Omental fat pad (tissue), 4 donors: Measurements from ENCODE around the gene ADK. TPM values are rescaled to one million over a fixed set of nuclear protein-coding genes. Genes with fewer than 3 reads are reported as not detected.

Experiments used
- ATAC-seq: fragments of 150-250 bp; one replicate; pipeline ENCODE4 v1.9.1; 2016; ENCODE audit warnings: mild to moderate bottlenecking, moderate library complexity; ENCODE audit not compliant: low FRiP score
- DNase-seq: peaks from one replicate; pipeline ENCODE4 v3.0.0-alpha.2; 2019; ENCODE audit warnings: low spot score
- total RNA-seq, 4 donors: library from RNA; depleted of rRNA; stranded (reverse); fragments of >200 nt; gene quantifications; one replicate each; pipeline ENCODE4 v1.1.0, GENCODE V29; 2016
- TF ChIP-seq, protein P1 (sequence below), 3 donors: fragments of 450-650 bp; IDR thresholded peaks; one replicate each; pipeline ENCODE4 v1.5.1; 2016 to 2017; ENCODE audit warnings: antibody characterized with exemption in 3 of 3, mild to moderate bottlenecking in 3 of 3, moderate library complexity in 2 of 3

The ADK gene
- total RNA-seq, 4 donors from 2014 or later = 19.4 to 23.3 (median 22.0) TPM

DNA sequence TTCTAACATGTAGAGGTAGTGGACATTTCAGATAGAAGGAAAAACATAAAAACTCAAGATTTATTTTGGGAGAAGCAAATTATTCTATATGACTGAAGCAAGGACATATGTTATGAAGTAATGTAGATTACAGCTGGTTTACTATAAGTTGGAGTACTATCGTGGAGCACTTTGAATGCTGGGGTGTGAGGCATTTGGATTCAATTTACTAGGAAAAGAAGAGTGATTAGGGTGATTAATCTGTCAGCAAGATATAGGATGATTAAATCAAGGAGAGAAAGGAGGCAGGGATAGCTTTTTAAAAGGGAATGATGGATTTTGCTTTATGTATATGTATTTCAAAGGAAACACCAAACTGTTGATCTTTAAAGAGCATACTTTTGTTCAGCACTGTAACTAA, 356.9 kb downstream of the ADK start:
- ATAC-seq = no peak
- TF ChIP-seq, protein P1, sequence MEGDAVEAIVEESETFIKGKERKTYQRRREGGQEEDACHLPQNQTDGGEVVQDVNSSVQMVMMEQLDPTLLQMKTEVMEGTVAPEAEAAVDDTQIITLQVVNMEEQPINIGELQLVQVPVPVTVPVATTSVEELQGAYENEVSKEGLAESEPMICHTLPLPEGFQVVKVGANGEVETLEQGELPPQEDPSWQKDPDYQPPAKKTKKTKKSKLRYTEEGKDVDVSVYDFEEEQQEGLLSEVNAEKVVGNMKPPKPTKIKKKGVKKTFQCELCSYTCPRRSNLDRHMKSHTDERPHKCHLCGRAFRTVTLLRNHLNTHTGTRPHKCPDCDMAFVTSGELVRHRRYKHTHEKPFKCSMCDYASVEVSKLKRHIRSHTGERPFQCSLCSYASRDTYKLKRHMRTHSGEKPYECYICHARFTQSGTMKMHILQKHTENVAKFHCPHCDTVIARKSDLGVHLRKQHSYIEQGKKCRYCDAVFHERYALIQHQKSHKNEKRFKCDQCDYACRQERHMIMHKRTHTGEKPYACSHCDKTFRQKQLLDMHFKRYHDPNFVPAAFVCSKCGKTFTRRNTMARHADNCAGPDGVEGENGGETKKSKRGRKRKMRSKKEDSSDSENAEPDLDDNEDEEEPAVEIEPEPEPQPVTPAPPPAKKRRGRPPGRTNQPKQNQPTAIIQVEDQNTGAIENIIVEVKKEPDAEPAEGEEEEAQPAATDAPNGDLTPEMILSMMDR (IDR thresholded peaks at IDR 0.05) = no peak
- DNase-seq = no peak

DNA sequence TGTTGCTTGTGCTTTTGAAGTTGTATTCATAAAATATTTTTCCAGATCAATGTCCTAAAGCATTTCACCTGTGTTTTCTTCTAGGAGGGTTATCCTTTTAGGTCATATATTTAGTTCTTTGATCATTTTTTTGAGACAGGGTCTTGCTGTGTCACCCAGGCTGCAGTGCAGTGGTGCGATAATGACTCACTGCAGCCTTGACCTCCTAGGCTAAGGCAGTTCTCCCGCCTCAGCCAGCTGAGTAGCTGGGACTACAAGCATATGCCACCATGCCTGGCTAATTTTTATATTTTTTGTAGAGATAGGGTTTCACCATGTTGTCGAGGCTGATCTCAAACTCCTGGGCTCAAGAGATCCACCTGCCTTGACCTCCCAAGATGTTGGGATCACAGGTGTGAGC, 359.6 kb downstream of the ADK start:
- TF ChIP-seq, protein P1 (IDR thresholded peaks at IDR 0.05) = no peak
- ATAC-seq (no peak), DNase-seq (no peak)

DNA sequence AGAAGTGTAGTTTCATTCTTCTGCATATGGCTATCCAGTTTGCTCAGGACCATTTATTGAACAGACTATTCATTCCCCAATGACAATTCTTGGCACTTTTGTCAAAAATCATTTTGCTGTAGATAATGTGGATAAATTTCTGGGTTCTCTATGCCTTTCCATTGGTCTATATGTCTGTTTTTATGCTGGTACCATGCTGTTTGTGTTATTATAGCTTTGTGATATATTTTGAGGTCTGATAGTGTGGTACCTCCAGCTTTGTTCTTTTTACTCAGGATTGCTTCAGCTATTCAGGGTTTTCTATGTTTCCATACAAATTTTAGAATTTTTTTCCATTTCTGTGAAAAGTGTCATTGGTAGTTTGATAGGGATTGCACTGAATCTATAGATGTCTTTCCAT, 360.0 kb downstream of the ADK start:
- TF ChIP-seq, protein P1 (IDR thresholded peaks at IDR 0.05) = no peak
- ATAC-seq = no peak
- DNase-seq = no peak

DNA sequence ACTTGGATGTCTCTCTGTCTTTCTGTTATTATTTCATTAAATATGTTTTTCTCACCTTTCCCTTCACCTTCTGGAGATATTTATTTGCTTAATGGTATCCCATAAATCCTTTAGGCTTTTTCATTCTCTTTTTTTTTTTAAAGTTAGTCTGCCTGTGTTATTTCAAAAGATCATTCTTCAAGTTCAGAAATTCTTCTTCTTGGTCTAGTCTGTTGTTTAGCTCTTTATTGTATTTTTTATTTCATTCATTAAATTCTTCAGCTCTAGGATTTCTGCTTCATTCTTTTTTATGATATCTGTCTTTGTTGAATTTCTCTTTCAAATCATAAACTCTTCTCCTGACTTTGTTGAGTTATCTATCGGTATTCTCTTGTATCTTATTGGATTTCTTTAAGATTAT, 363.3 kb downstream of the ADK start:
- no peak for ATAC-seq
- no peak for DNase-seq
- TF ChIP-seq, protein P1 (IDR thresholded peaks at IDR 0.05) = no peak

DNA sequence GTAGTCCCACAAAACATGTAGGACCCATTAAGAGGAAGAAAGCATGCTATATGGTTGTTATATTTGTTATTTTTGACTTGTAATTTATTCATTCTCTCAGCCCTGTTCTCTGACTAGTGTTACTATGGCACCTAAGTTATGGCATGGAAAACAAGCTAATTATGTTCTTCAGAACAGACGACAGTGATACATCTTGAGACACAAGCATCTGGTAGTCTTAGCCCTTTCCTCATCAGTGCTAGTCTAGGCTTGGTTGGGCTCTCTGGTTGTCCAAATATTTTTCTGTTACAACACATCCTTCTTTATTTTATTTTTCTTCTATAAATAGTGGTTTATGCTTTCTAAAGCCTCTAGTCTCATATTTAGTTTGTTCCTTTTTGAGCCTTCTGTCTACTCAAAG, 367.0 kb downstream of the ADK start:
- DNase-seq (no peak), ATAC-seq (no peak)
- TF ChIP-seq, protein P1 (IDR thresholded peaks at IDR 0.05) = no peak

DNA sequence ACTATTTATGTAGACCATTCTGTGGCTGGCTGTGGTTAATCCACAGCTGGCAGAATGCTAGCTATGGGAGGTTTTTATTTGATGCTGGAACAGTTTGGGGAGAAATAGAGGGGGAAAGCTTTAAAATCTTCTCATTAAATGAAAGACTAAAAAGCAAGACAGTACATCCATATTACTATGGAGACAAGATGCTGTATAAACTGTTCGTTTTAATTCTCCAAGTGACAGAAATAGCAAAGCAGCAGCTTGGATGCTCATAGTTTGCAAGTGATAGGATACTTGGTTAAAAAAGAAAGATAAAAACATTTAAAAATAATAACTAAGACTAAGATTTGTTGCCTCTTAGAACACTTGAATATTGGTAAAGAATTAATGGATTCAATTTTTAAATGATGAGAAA, 370.5 kb downstream of the ADK start:
- no peak for ATAC-seq

DNA sequence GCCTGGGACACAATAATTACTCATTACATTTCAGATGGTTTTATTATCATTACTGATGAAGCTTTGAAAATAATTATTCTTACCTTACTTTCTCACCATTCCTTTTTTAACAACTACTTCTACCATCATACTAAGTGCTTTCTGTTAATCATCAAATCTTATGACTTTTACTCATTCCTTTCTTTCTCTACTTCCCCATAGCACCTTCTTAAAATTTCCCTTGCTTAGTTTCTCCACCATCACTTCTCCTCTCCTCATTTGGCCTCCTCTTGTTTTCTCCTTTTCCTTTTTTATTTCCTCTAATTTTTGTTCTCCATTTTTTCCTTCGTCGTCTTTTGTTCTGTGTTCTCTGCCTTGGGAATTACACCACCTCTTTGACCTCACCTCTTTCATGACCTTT, 372.2 kb downstream of the ADK start:
- no peak for DNase-seq
- TF ChIP-seq, protein P1 (IDR thresholded peaks at IDR 0.05) = no peak
- ATAC-seq = no peak

More for the DNA sequence above, 370.5 kb downstream of the ADK start:
- TF ChIP-seq, protein P1 (IDR thresholded peaks at IDR 0.05) = no peak
- DNase-seq = no peak
